Sigmoid colon (tissue), 4 donors: ENCODE results near the gene MAFF.

Experiments
- EP300 ChIP-seq, 4 donors: sonication (generic); formaldehyde crosslinking; IDR thresholded peaks; one replicate each; pipeline ENCODE4 v1.6.1; 2017; ENCODE audit warnings: antibody characterized with exemption in 4 of 4
- POLR2A ChIP-seq, 2 donors: fragments of 450-650 bp; IDR thresholded peaks; one replicate each; pipeline ENCODE4 v1.6.1; 2016; ENCODE audit warnings: antibody characterized with exemption in 2 of 2, mild to moderate bottlenecking in 2 of 2, moderate library complexity in 2 of 2
- TF ChIP-seq, protein P1 (sequence below), 4 experiments: fragments of 450-650 bp in 3 of 4; fragments of 200-600 bp in 1 of 4; IDR thresholded peaks; one replicate each; pipeline ENCODE4 v1.5.1; 2016 to 2019; ENCODE audit warnings: antibody characterized with exemption in 4 of 4, mild to moderate bottlenecking in 3 of 4, moderate library complexity in 2 of 4

DNA sequence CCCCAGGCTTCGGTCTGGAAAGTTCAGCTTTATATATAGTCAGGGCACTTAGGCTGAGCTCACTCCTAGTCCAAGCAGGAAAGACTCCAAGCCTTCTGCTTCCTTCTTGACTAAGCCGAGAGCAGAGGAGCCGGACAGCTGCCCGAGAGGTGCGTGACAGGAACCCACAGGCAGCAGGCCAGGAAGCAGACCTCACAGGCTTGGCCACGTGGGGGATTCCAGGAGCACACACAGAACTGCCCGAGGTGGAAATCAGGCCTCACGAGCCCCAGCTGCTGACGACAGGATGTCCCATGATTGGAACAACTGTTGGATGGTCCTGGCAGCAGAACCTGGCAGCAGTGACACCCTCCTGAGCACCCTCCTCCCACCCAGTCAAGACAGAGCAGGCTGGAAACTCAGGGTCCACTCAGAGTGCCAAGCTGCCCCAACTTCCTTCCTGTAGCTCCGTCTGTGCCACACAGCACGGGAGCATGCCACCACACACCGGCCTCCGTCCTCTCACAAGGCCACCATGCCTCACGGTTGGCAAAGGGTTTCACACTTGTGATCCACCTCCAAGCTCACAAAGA is 25.5 kb upstream of the MAFF start:
- TF ChIP-seq, protein P1, sequence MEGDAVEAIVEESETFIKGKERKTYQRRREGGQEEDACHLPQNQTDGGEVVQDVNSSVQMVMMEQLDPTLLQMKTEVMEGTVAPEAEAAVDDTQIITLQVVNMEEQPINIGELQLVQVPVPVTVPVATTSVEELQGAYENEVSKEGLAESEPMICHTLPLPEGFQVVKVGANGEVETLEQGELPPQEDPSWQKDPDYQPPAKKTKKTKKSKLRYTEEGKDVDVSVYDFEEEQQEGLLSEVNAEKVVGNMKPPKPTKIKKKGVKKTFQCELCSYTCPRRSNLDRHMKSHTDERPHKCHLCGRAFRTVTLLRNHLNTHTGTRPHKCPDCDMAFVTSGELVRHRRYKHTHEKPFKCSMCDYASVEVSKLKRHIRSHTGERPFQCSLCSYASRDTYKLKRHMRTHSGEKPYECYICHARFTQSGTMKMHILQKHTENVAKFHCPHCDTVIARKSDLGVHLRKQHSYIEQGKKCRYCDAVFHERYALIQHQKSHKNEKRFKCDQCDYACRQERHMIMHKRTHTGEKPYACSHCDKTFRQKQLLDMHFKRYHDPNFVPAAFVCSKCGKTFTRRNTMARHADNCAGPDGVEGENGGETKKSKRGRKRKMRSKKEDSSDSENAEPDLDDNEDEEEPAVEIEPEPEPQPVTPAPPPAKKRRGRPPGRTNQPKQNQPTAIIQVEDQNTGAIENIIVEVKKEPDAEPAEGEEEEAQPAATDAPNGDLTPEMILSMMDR (IDR thresholded peaks at IDR 0.05) = no peak
- TF ChIP-seq EP300 (IDR thresholded peaks at IDR 0.05) (peak in 2 of 4 donors; percentile 68 to 84), POLR2A (IDR thresholded peaks at IDR 0.05) (no peak)
